ENCODE measurements around the gene PTPRN2. TPM values are rescaled to one million over a fixed set of nuclear protein-coding genes. Genes with fewer than 3 reads are reported as not detected.

PTPRN2 gene
- total and polyA plus RNA-seq, 2 donors (not counting 3 experiments of a cell fraction or from before 2014, with no cell fraction given), result 0.62 to 0.88 TPM

GRCh38 chr7:158589653-158590052 lies 2.0 kb upstream of the PTPRN2 start:
- Histone ChIP-seq H2AFZ (ENCODE audit: low read depth, low read length) (no peak overlapping the region), H3K27ac (ENCODE audit: insufficient read depth, low read depth, low read length) (no peak overlapping the region), H4K20me1 (replicated peaks; ENCODE audit: control insufficient read depth, extremely low read depth, insufficient read depth, low read length) (no peaks in the 10 kb centered on the region), H3K9me1 (replicated peaks; ENCODE audit: control insufficient read depth, extremely low read depth, insufficient read depth, low read length) (no peaks in the 10 kb centered on the region), H3K79me2 (ENCODE audit: control insufficient read depth, insufficient read depth, low read length) (no peaks in the 10 kb centered on the region), H3K4me2 (ENCODE audit: insufficient read depth, low read length) (no peak overlapping the region), H3K27me3 (ENCODE audit: control insufficient read depth in 2 of 2, insufficient read depth in 2 of 2, low read length in 2 of 2) (peaks cover 10 to 22% of the 10 kb centered on the region in 2 experiments), H3K9ac (replicated peaks; ENCODE audit: extremely low read depth, insufficient read depth, low read length) (no peak overlapping the region), H3K4me1 (ENCODE audit: control insufficient read depth, extremely low read depth, insufficient read depth, low read length) (no peaks in the 10 kb centered on the region), H3K4me3 (replicated peaks in 1 of 3; ENCODE audit: insufficient read depth in 1 of 3, low read depth in 1 of 3, low read length in 3 of 3) (no peak overlapping the region), H3K36me3 (ENCODE audit: control insufficient read depth in 2 of 2, extremely low read depth in 1 of 2, insufficient read depth in 2 of 2, low read length in 2 of 2) (no peaks in the 10 kb centered on the region), H3K9me3 (replicated peaks; ENCODE audit: control insufficient read depth, insufficient read depth, low read length) (no peaks in the 10 kb centered on the region)
- TF ChIP-seq, protein P1, sequence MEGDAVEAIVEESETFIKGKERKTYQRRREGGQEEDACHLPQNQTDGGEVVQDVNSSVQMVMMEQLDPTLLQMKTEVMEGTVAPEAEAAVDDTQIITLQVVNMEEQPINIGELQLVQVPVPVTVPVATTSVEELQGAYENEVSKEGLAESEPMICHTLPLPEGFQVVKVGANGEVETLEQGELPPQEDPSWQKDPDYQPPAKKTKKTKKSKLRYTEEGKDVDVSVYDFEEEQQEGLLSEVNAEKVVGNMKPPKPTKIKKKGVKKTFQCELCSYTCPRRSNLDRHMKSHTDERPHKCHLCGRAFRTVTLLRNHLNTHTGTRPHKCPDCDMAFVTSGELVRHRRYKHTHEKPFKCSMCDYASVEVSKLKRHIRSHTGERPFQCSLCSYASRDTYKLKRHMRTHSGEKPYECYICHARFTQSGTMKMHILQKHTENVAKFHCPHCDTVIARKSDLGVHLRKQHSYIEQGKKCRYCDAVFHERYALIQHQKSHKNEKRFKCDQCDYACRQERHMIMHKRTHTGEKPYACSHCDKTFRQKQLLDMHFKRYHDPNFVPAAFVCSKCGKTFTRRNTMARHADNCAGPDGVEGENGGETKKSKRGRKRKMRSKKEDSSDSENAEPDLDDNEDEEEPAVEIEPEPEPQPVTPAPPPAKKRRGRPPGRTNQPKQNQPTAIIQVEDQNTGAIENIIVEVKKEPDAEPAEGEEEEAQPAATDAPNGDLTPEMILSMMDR (IDR thresholded peaks at IDR 0.05; ENCODE audit: extremely low read depth in 1 of 2, insufficient read depth in 1 of 2, low read depth in 1 of 2, low read length in 2 of 2), result no peak
- no peak for TF ChIP-seq POLR2A (IDR thresholded peaks at IDR 0.05; ENCODE audit: low read depth, low read length)
- TF ChIP-seq MAX (IDR thresholded peaks at IDR 0.05; ENCODE audit: insufficient read depth, insufficient read length), result no peak
- TF ChIP-seq EZH2 (IDR thresholded peaks at IDR 0.05; ENCODE audit: borderline replicate concordance, low read depth, low read length, severe bottlenecking), result no peak
- TF ChIP-seq MYC (IDR thresholded peaks at IDR 0.05; ENCODE audit: low read depth, low read length), result no peak
- no peak for TF ChIP-seq GATA2 (IDR thresholded peaks at IDR 0.05; ENCODE audit: insufficient read depth, insufficient read length, low read depth, low read length)
- TF ChIP-seq POLR2AphosphoS5 (IDR thresholded peaks at IDR 0.05; ENCODE audit: insufficient read depth, low read depth, low read length), result no peak
- no peak for TF ChIP-seq FOS (IDR thresholded peaks at IDR 0.05; ENCODE audit: borderline replicate concordance, insufficient read depth, low read length)
- no peak for TF ChIP-seq JUN (IDR thresholded peaks at IDR 0.05; ENCODE audit: borderline replicate concordance, insufficient read depth, insufficient read length, low read depth)
- dilution Hi-C loops (cut with MboI; ENCODE audit: extremely low pct_ligation_motif_present, low sequenced_read_pairs) (no loop called here), intact Hi-C loops (cut with micrococcal nuclease) (no loop called here)
- BruUV-seq (replicated peaks), result no TSS peak
- DNase-seq (ENCODE audit: low read depth, low spot score) (no peak), FAIRE-seq (no peak)
- ChIA-PET POLR2A (no interaction called here), CTCF (no interaction called here)

All from endothelial cell of umbilical vein (primary cell).